GM23248 (cell line): ENCODE measurements around the gene S100A13.

Experiments used
- EZH2 ChIP-seq: fragments of 200-600 bp; sonication (generic); IDR thresholded peaks from 2 replicates; pipeline ENCODE4 v1.6.1; 2018; ENCODE audit warnings: antibody characterized with exemption, mild to moderate bottlenecking; ENCODE audit not compliant: insufficient read depth, poor library complexity, severe bottlenecking
- EZH2phosphoT487 ChIP-seq: fragments of 200-600 bp; sonication (generic); IDR thresholded peaks from 2 replicates; pipeline ENCODE4 v1.6.1; 2018; ENCODE audit warnings: antibody characterized with exemption, moderate library complexity, mild to moderate bottlenecking, low read depth; ENCODE audit not compliant: insufficient read depth

DNA sequence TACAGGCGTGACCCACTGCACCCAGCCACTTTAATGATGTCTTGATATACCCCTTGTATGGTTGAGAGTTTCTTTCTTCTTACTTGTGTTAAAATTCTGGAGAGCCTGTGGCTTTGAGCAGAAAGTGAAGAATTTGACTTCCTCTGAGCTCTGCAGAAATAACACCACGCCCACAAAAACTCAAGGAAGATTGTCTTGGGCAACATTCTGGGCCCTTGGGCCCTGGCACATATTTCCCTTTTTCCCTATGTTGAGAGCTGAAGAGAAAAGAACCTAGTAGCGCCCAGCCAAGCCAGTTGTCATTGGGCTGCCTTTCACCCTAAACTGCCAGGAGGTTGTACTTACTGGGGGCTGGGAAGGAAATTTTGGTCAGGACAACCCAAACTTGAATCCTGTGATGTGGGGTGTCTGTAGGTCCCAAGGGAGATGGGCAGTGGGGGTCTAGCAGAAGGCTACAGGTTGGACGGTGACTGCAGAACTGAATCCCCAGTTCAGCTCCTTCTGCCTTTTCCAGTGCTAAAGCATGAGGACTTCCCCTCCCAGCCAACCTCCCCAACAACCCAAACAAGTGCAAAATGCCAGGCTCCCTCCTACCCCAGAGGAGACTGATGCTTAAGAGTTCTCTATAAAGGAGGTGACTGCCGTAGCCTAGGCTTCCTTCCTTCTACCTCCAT, 19.5 kb upstream of the S100A13 start:
- no peak for TF ChIP-seq EZH2
- TF ChIP-seq EZH2phosphoT487: no peak
